Right hindlimb (tissue), 1 donor: ENCODE results near the gene CHD6.

Experiments
- DNase-seq: peaks from one replicate; pipeline ENCODE4 v3.0.0-alpha.2; 2018

The CHD6 gene, protein sequence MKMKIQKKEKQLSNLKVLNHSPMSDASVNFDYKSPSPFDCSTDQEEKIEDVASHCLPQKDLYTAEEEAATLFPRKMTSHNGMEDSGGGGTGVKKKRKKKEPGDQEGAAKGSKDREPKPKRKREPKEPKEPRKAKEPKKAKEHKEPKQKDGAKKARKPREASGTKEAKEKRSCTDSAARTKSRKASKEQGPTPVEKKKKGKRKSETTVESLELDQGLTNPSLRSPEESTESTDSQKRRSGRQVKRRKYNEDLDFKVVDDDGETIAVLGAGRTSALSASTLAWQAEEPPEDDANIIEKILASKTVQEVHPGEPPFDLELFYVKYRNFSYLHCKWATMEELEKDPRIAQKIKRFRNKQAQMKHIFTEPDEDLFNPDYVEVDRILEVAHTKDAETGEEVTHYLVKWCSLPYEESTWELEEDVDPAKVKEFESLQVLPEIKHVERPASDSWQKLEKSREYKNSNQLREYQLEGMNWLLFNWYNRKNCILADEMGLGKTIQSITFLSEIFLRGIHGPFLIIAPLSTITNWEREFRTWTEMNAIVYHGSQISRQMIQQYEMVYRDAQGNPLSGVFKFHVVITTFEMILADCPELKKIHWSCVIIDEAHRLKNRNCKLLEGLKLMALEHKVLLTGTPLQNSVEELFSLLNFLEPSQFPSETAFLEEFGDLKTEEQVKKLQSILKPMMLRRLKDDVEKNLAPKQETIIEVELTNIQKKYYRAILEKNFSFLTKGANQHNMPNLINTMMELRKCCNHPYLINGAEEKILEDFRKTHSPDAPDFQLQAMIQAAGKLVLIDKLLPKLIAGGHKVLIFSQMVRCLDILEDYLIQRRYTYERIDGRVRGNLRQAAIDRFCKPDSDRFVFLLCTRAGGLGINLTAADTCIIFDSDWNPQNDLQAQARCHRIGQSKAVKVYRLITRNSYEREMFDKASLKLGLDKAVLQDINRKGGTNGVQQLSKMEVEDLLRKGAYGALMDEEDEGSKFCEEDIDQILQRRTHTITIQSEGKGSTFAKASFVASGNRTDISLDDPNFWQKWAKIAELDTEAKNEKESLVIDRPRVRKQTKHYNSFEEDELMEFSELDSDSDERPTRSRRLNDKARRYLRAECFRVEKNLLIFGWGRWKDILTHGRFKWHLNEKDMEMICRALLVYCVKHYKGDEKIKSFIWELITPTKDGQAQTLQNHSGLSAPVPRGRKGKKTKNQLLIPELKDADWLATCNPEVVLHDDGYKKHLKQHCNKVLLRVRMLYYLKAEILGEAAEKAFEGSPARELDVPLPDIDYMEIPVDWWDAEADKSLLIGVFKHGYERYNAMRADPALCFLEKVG (N-terminal part only)

DNA sequence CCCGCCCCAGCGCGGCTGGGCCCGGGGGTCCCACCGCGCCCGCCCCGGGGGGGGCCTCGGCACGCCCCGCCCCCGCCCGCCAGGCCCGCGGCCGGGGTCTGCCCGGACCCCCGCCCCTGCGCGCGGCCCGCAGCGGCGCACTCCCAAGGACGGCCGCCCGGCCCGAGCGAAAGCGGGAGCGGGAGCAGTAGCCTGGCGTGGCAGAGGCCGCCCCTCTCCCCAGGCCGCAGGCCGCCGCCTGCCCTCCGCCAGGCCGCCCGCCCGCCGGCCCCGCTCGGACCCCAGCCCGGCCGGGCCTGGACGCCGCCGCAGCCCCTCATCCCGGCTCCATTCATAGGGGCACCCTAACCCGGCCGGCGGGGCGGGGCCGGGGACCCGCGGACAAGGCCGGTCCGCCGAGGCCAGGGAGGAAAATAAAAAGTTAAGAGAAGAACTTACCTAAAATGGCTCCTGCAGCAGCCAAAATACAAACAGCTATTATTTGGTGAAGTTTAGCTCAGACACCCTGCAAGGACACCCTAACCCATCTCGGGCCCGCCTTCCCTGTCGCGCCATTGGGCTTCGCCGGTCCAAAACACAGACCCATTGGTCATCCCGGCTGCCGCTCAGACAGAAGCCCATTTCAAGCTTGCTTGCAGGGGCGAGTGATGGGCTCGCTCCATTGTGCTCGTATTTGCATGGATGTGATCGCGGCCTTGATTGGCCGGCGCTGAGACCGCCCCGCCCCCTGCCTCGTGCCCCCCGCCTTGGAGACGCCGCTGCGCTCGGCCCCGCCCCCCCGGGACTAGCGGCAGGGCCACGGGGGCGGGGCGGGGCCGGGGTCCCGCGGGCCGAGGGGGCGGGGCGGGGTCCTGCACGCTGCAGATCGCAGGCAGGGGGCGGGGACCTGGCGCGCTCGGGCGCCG is at the start of gene CHD6:
CHD6 (minus strand) TSS at position 476 of the 905 bp plus-strand sequence. CDS start 67,040 bp downstream, outside the sequence.
- DNase-seq, result peak; percentile 100

DNA sequence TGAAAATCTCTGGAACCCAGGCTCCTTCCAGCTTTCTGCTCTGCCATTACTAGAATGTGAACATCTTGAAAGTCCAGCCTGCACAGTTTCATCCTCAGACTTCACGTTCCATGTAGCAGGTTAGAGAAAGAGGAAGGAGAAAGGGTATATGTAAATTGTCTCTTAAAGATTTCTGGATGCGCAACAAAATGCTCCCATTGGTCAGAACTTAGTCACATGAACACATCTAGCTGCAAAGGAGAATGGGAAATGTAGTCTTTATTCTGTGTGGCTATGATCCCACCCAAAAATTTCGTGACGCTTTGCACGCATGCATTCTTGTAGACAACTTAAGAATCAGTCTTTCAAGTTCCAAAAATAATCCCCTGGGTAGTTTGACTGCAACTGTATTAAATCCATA is 46.4 kb upstream of the CHD6 start:
- no peak for DNase-seq

DNA sequence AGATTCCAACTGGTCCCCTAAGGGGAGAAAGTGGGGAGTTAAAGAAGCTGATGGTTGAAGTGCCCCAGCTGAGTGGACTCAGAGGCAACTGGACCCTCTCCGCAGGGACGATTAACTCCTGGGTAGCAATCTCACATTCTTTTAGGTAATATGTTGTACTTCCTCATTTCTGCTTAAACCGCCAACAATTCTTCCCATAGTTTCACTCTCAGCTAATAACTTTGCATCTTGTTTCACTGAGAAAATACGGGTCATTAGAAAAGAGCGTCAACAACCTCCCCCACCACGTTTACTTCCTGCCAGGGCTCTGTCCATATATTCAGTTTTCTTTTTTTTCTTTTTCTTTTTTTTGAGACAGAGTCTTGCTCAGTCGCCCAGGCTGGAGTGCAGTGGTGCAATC is 39.5 kb upstream of the CHD6 start:
- no peak for DNase-seq

DNA sequence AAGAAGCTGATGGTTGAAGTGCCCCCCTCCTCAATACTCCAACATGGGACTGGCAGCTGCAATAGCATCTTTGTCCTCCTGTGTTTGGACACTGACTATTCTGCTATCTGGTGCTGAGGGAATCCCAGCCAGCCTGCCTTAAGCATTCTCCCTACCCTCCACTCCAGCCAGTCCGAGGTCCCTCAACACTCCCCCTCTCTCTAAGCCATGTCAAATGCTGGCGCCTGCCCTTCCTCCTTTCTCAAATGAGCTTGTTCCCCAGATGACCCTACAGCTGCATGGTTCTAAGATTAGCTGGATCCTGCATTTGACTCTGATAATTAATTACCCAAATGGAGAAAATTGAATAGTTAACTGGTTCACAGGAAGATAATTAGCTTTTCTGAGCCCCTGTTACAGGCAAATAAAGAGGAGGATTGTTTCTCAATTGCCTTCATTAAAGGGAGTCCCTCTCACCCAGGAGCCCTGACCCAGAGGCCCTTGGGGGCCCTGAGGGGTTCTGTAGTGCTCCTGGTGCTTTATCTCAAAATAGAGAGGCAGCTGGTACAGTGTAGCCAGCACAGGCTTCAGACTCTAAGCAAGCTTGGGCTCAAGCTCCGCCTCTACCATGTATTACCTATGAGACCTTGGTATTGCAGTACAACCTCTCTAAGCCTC is 37.9 kb upstream of the CHD6 start:
- DNase-seq, result no peak

DNA sequence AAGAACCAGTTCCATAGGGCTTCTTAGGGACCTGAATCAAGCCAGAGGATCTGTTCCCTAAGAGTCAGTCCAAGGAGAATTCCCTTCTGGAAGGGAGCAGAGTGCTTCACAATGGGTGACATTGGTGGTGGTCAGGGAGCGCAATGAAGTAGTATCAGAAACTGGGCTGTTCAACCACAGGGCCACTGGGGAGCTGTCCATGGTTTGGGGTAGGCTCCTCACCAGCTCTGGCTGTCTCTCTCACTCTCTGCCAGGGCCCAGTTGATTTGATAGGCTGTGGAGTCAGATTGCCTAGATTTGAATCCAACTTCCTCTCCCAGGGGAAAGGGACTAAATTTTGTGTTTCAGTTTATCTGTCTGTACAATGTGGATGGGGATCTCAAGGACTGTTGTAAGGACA is 36.7 kb upstream of the CHD6 start:
- DNase-seq, result peak; percentile 34

DNA sequence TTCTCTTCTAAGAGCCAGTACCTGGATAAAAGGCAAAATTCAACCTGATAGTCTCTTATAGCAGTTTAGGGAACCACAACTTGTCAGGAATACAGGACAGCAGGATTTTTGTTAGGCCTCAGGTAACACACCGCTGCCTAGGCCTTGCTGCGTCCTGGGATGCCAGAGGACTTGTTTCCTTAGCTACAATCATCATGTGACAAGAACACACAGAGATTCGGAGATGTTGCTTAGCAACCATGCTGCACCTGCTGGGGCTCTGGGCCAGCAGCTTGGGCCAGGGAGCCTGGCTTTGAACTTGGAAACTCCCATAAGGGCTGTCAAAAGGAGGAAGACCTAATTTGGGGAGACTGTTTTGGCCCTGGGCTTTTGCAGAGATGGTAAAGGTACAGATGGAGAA is 36.1 kb upstream of the CHD6 start:
- DNase-seq, result no peak

DNA sequence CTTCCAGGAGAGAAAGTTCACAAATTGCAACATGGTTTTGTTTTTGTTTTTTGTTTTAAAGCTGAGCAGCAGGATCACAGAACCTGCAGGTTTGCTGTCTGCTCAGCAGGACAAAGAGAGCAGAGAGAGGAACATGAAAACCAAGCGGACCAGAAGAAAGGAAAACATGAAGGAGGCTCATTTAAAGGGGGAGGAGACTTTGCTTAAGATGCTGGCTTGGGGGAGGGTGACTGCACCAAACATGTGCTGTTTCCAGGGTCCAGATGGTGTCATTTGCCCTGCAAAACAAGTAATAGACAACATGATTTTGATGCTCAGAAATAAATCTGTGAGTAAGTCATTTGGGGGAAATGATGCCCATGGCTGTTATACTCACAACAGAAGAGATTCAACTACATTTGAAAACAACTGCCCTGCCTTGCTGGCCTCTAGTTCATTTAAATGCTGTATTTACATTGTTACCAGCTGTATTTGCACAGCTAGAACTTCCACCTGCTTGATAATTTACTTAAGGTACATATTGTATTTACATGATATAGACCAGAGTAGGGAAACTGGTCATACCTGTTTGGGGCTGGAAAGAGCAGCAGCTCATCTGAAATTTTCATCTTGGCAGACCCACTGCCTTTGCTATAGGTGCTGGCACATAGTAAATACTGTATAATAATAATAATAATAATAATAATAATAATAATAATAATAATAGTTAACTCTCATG is 32.2 kb upstream of the CHD6 start:
- DNase-seq, result no peak

DNA sequence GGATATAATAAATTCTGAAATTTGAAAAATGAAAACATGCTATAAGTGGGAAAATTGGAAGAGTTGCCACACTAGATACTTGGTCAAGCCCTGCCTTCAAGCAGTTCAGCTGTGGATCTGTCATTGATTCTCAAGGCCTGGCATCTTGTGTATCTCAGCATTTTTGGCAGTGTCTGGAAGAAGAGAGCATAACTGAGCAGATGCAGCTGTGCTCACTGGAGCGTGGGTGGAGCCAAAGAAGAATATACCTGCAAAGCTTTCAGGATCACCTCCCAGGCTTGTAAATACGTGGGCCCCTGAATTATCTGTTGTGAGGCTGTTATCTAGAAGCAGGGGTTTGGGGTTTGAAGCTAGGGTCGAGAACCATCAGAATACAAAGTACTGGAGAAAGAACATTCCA is 31.3 kb upstream of the CHD6 start:
- no peak for DNase-seq

DNA sequence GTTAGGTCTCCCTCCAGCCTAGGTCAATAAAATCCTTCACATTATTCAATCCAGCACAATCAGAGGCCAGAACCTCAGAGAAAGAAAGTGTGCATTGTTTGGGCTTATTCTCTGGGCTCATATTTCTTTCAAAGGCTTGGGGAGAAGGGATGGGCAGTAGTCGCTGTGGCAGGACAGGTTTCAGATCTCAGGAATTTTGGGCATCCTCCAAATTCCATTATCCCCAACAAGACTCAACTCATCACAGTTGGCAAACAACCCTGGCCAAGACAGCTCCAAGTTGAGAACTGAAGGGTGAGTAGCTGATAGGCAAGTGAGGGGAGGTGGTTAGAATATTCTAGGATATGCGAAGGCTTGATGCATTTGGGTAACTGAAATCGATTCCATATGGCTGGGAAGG is 27.2 kb upstream of the CHD6 start:
- no peak for DNase-seq

DNA sequence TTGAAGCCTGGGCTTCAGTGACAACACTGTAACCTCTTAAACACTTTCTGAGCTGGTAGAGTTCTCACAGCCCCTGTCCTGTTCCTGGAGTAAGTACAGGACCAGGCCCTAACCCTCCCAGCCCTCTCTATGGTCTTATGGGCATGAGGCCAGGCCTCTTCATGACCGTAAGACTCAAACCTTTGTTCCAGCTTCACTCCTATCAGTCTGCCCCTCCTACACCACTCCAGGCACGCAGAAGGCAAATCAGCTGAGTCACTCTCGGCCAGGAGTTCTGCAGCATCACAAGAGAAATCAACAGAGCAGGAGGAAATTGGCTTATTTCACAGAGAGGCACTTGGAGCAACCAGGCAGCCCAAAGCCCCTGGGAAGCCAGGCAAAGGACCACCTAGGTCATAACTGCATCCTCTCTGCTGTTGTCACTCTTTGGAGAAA is 25.3 kb upstream of the CHD6 start:
- DNase-seq, result no peak

DNA sequence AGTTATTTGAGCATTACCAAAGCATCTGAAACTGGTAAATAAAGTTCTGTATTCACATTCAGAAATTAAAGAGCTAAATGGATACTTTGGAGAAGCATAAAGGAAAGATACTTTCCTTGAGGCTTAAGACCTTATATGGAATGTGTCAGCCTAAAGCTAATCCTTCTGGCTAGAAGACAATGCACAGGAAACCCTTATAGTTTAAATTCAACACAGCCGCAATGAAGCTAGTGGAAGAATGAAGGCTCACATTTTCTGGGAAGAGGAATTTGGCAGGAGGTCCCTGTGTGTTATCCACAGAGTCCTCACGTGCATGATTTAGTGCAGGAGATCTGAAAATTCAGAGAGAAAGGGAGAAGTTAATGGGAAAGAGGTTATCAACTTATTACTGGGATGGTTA is 21.5 kb upstream of the CHD6 start:
- no peak for DNase-seq

DNA sequence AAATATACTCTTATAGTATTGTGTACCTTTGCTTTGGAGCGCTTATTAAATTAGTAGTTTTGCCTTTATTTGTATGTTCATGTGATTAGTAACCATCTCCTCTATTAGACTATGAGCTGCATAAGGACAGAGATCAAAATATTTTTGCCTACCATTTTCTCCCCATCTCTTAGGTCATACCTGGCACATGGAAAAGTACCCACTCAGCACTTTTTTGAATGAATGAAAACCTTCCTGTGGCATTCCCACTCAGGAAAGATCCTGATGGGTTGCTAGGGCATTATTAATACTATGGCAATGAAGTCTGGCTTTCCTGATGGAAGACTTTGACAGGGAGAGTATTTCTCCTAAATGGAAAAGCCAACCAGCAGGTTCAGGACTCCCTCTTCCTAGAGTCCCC is 20.3 kb upstream of the CHD6 start:
- DNase-seq, result no peak

DNA sequence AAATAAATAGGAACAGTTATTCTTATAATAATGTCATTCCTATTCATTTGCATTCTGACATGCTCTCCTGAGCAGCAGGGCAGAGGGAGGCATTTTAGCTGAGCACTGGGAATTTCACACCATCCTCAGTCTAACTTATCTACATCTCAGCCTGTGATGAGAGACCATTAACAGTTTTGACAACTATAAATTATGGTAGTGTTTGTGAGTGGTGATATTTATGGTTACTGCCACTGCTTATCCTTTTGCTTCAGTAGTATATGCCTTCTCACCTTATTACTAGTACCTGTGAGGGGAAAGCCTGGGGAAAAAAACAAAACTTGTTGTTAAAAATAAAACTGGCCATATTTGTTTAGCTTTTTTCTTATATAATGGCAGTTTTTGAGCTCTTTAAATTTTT is 17.0 kb upstream of the CHD6 start:
- DNase-seq, result no peak

DNA sequence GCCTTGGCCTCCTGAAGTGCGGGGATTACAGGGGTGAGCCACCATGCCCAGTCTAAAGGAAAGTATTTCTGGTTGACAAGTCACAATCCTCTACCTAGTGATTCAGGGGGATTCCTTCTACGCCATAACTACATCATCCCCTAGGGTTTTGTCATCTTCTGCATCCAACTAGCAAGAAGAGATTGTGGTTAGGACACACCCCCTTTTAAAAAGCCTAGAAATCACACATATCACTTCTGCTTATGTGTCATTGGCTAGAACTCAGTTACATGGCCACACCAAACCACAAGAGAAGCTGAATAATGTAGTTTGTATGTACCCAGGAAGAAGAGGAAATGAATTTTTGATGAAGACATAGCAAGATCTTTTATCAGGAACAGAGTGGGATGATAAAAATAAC is 14.7 kb upstream of the CHD6 start:
- DNase-seq, result no peak

DNA sequence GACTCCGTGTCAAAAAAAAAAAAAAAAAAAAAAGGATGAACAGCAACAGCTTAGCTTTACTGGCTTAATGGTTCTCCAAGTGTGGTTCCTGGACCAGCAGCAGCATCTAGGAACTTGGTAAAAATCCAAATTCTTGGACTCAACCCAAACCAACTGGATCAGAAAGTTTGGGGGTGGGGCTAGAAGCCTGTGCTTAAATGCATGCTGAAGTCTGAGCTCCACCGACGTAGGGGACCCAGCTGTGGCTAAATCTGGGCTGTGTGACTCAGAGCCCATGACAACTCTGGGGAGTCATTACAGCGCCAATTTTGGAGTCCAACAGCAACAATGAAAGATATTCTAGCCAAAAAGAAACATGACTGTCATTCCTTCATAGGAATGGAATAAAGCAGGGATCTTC is 13.6 kb upstream of the CHD6 start:
- peak; percentile 38 for DNase-seq

DNA sequence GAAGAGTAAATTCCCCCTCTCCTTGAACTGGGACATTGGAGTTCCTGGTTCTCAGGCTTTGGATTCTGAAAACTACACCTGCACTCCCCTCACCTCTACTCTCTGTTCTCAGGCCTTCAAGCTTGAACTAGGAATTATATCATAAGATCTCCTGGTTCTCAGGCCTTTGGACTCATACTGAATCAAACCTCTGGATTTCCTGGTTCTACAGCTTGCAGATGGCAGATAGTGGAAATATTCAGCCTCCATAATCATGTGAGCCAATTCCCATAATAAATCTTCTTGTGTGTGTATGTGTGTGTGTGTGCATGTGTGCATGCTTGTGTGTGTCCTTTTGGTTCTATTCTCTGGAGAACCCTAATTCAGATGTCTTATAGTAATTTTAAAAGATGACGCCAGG is 12.7 kb upstream of the CHD6 start:
- DNase-seq, result no peak

DNA sequence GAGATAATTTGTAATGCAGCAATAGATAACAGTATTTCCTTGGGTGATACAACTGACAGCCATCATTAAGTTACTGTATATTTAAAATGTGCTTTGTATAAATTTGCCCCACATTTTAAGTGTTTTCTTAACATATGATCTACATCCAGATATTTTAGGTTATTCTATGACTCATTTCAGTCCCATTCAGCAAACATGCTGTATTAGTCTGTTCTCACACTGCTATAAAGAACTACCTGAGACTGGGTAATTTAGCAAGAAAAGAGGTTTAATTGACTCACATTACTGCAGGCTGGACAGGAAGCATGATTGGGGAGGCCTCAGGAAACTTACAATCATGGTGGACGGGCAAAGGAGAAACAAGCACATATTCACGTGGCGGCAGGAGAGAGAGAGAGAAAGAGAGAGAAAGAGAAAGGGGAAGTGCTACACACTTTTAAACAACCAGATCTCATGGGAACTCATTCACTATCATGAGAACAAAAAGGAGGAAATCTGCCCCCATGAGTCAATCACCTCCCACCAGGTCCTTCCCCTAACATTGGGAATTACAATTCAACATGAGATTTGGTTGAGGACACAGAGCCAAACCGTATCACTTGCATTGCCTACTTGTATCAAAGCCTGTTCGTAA is 9.6 kb upstream of the CHD6 start:
- DNase-seq, result no peak

DNA sequence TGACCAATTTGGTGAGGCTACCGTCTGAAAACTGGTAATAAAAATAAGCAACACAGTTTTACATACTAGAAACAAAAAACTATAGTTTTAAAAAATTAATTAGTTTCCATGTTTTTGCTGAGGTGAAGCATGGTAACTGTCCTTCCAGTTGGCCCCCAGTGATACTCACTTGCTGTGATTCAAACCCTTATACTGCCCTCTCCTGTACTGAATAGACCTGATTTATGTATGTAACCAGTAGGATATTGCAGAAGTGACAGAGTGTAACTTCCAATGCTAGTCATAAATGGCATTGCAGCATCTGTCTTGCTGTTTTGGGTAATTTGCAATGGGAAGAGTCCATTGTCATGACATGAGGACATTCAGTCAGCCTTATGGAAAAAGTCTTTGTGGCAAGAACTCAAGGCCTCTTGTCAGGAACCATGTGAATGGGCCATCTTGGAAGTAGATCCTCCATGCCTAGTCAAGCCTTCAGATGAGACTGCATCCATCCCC is 8.9 kb upstream of the CHD6 start:
- no peak for DNase-seq

DNA sequence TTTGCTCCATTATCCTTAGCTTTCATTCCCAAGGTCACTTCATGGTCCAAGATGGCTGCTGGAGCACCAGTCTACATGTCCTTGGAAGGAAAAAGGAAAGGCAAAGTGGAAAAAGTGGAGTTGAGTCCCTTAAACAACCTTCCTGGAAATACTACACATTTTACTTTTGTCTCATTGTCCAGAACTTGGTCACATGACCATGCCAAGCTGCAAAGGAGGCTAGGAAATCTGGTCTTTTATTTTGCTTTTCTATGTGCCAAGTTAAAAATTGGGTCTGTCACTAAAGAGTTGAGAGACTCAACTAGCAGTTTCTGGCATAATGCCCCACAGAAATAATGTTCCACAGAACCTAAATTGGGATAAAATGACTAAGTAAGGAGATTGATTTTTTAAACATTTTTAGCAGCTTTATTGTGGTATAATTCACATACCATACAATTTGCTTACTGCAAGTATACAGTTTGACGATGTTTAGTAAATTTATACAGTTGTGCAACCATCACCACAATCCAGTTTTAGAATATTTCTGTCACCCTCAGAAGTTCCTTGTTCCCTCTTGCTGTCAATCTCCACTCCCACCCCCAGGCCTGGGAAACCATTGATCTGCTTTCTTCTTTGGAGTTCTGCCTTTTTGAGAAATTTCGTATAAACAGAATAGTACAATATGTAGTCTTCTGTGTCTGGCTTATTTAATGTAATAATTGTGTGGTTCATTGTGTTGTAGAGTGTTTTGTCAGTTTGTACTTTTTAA is 5.6 kb upstream of the CHD6 start:
- no peak for DNase-seq
